Motor neuron (in vitro differentiated cells): ENCODE measurements around the gene SH3PXD2B. TPM values are rescaled to one million over a fixed set of nuclear protein-coding genes. Genes with fewer than 3 reads are reported as not detected.
"Not testable (repeated sequence)": the region's sequence is repeated elsewhere in the genome, so short reads cannot be mapped to it uniquely, and the experiment has no call there.

Experiments used
- ATAC-seq, 8 experiments: fragments of 200-7000 bp; cut with Tn5 transposase; replicated peaks in 6 of 8; 2 replicates each; pipeline ENCODE4 v1.8.0; 2021; ENCODE audit warnings: mild to moderate bottlenecking in 8 of 8, moderate library complexity in 8 of 8
- H3K27ac ChIP-seq, 2 donors: fragments of 250-450 bp; sonication (Bioruptor Pico); 2 replicates each; pipeline ENCODE4 v1.9.0; 2021; ENCODE audit warnings: antibody characterized with exemption in 2 of 2, mild to moderate bottlenecking in 2 of 2, moderate library complexity in 1 of 2
- H3K4me1 ChIP-seq, 2 donors: fragments of 250-450 bp; sonication (Bioruptor Pico); replicated peaks in 1 of 2; 2 replicates each; pipeline ENCODE4 v1.6.1; 2021; ENCODE audit warnings: antibody characterized with exemption in 2 of 2, mild to moderate bottlenecking in 2 of 2, moderate library complexity in 1 of 2
- H3K4me3 ChIP-seq, 5 donors: fragments of 250-450 bp; sonication (Bioruptor Pico); 2 replicates each; pipeline ENCODE4 v1.9.0; 2021; ENCODE audit warnings: antibody characterized with exemption in 5 of 5, mild to moderate bottlenecking in 5 of 5, moderate library complexity in 4 of 5
- WGBS, 10 experiments: fragments of 450-650 bp; shearing (Covaris generic); methylation state at CpG; one replicate each; pipeline ENCODE4 v1.0.0; 2022; 5-methylcytosine and 5-hydroxymethylcytosine counted together
- in situ Hi-C, 9 experiments: fragments of 400-800 bp; cut with MboI; loops; one replicate each; pipeline ENCODE4 v1.15.0; 2021; ENCODE audit warnings: low sequenced_read_pairs in 9 of 9, low pct_unique_long_range_greater_than_20kb in 2 of 9; ENCODE audit not compliant: unreplicated experiment in 9 of 9
- total RNA-seq, 8 experiments: library from RNA; unstranded; fragments of 300-600 nt; gene quantifications; 2 replicates each; pipeline versions ENCODE4 v1.2.3 to v1.2.4, GENCODE V29; 2022

Gene SH3PXD2B
- total RNA-seq, 8 experiments from 2014 or later: 18.0 to 35.7 (median 24.3) TPM

DNA sequence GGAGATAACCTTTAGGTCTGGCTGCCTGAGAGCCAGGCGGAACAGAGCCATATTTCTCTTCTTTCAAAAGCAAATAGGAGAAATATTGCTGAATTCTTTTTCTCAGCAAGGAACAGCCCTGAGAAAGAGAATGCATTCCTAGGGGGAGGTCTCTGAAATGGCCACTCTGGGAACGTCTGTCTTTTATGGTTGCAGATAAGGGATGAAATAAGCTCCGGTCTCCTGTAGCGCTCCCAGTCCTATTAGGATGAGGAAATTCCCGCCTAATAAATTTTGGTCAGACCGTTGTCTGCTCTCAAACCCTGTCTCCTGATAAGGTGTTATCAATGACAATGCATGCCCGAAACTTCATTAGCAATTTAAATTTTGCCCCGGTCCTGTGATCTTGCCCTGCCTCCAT is 57.3 kb downstream of the SH3PXD2B start:
- ATAC-seq, H3K4me3 ChIP-seq, in situ Hi-C loops, H3K27ac ChIP-seq: not testable (repeated sequence)
- WGBS, 10 experiments: 80 to 97% (median 83%) methylated on average over 1 to 7 of the region's 8 CpGs; no CpG with 5 or more reads in 1 of the 10 experiments
- H3K4me1 ChIP-seq: peaks cover 5 to 24% of the 10 kb centered on the region in 2 donors

DNA sequence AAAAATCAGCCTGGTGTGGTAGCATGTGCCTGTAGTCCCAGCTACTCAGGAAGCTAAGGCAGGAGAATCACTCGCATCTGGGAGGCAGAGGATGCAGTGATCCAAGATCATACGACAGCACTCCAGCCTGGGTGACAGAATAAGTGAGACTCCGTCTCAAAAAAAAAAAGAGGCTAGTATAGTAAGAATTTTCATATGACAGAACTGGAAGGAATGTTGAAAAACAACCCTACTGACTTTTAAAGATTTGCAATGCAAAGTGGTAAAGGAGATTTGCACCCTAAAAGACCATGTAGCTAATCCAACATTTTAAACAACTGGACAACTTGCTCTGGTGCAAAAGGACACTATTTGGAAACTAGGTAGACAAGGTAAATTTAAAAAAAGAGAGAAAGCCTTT is 58.1 kb downstream of the SH3PXD2B start:
- no peak overlapping the region for H3K4me3 ChIP-seq
- 57 to 100% (median 94%) methylated on average over 1 to 3 of the region's 3 CpGs; no CpG with 5 or more reads in 2 of the 10 experiments for WGBS, 10 experiments
- H3K4me1 ChIP-seq: peaks cover 0 to 17% of the 10 kb centered on the region in 2 donors
- peak in 2 of 8 experiments; percentile 38 to 50 for ATAC-seq
- no peak overlapping the region for H3K27ac ChIP-seq
- in situ Hi-C loops: no loop called here

DNA sequence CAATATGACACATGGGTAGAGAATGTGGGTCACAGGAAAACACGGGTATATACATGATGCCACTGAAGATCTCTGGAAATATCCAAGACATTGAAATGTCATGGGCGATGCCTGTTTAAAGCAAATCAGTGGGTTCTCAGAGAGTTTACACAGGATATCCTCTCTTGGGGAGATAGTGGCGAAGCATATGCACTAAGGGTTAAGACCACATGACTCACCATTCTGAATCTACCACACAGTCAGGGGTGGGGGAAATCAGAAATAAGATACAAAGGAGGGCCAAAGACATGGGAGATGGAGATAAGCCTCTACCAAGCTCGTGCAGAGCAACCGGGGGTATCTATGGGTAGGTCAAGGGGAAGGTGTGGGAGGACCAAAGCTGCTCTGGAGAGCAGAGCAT is 58.8 kb downstream of the SH3PXD2B start:
- no peak for ATAC-seq
- 0 to 100% (median 90%) methylated on average over 1 to 4 of the region's 5 CpGs; no CpG with 5 or more reads in 4 of the 10 experiments for WGBS, 10 experiments

DNA sequence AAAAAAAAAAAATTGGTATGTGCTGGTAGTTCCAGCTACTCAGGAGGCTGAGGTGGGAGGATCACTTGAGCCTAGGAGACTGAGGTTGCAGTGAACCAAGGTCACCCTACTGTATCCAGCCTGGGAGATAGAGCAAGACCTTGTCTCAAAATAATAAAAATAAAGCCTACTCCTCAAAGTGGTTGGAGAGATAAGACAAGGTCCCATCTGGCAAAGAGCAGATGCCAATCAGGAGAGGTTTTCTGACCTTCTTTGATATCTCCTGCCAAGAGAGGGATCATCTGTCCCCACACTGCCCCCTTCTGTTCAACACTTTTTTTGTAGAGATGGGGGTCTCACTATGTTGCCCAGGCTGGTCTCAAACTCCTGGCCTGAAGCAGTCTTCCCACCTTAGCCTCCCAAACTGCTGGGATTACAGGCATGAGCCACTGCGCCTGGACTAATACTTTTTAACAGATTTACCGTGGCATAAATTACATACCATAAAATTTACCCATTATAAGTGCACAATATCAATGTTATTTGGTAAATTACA is 64.7 kb downstream of the SH3PXD2B start:
- no peak for ATAC-seq
- in situ Hi-C loops: no loop called here
- no peak overlapping the region for H3K27ac ChIP-seq
- H3K4me3 ChIP-seq: no peak overlapping the region
- 50 to 100% (median 88%) methylated on average over 1 to 2 of the region's 2 CpGs; no CpG with 5 or more reads in 4 of the 10 experiments for WGBS, 10 experiments
- H3K4me1 ChIP-seq: no peaks in the 10 kb centered on the region

More for the DNA sequence above, 58.8 kb downstream of the SH3PXD2B start:
- H3K27ac ChIP-seq: no peak overlapping the region
- in situ Hi-C loops: no loop called here
- H3K4me3 ChIP-seq: no peak overlapping the region
- H3K4me1 ChIP-seq: peaks cover 0 to 9% of the 10 kb centered on the region in 2 donors

DNA sequence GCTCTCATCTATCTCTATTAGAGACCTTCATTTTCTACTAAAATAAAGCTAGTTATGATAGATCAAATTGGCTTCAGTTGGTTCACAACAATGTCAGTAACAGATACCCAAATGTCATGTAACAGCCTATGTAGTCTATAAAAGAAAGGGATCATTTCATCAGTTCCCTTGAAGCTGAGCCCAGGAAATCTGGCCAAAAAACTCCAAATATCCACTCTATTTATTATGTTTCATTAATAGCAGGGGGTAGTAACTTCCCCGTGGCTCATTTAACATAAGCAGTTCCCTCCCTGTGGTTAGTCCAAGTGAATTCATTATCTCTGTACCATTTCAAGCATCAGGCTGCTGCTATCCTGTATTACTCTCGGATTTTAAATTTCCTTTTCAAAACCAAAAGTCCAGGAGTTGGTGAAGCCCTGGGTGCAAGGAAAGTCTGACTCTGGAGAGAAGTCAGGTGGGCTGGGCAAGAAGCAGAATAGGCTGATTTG is 66.0 kb downstream of the SH3PXD2B start:
- WGBS, 10 experiments: 38 to 100% (median 75%) methylated on average over 1 to 2 of the region's 2 CpGs; no CpG with 5 or more reads in 4 of the 10 experiments
- peak in 2 of 8 experiments; percentile 48 to 80 for ATAC-seq
- H3K27ac ChIP-seq: no peak overlapping the region
- H3K4me1 ChIP-seq: no peaks in the 10 kb centered on the region
- no peak overlapping the region for H3K4me3 ChIP-seq
- in situ Hi-C loops: no loop called here

DNA sequence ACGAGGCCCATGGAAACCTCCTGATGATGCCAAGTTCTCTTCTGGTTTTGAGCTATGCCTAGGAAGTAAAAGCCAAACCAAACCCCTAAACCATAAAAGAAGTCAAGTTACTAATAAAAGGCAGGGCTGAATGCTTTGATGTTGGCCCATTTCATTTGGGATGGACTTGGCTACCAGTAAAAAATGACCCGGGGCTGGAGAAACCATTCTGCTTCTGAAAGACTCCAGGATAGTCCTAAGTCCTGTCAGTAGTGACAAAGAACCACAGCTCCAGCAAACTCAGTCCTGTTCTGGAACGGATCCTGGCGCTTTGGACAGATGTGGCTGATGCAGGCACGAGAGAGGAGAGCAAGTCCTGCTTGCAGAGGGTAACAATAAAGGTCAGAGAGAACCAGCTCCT is 68.6 kb downstream of the SH3PXD2B start:
- Histone ChIP-seq H3K27ac (no peak overlapping the region), H3K4me3 (no peak overlapping the region), H3K4me1 (no peaks in the 10 kb centered on the region)
- WGBS, 10 experiments: 40 to 100% (median 92%) methylated on average over 2 to 4 of the region's 5 CpGs; no CpG with 5 or more reads in 6 of the 10 experiments
- no peak for ATAC-seq
- in situ Hi-C loops: no loop called here

DNA sequence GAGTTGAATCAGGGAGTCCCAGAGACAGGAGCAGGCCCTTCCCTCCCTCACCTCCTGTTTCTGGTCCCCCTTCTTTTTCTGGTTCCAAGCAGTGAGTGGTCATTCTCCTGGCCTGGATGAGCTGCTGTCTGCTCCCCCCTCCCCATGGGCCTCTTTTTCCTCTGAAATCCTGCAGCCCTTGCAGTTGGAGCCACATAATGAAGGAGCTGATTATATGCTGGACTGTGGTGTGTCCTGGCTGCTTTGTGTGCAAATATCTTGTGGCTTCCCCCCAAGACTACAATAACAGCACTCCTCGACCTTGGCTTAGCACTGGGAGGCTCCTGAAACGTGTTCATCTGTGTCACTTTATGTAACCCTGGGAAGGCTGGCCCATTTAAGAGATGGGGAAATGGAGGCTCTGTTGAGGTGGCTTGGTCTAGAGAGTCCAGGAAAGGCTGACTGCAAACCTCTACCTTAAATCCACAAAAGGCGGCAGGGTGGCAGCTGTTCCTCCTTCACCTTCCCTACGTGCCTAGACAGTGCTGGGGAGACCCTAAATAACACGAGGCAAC is 69.2 kb downstream of the SH3PXD2B start:
- Histone ChIP-seq H3K4me3 (no peak overlapping the region), H3K4me1 (no peaks in the 10 kb centered on the region), H3K27ac (no peak overlapping the region)
- in situ Hi-C loops: no loop called here
- ATAC-seq: no peak
- 80 to 100% (median 100%) methylated on average over 1 to 2 of the region's 5 CpGs; no CpG with 5 or more reads in 6 of the 10 experiments for WGBS, 10 experiments

DNA sequence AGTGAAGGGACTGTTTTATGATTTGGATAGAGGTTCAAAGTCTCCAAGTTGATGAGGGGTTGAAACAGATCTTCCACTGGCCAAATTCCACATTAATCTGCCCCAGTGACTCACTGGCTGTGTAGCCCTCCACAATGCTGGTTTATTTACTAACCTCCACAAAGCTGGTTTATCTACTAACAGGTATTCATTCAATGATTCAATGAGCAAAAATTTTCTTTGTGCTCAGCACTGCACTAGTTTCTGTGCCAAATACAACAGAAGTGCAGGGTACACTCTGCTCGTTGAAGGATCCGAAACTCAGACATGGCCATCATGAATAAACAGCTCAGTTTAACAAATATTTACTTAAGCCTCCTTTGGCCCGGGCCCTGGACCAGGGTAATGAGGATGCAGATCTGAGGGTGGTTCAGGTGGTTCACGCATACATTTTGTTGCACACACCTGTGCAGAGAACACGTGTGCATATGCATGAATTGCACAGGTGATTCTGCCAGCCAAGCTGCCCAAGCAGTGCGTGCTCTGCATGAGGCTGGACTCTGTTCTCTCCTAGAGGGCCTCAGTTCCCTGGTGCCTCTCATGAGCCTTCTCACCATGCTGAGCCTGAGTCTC is 71.0 kb downstream of the SH3PXD2B start:
- peak in 4 of 8 experiments; percentile 26 to 78 (median 54) for ATAC-seq
- Histone ChIP-seq H3K4me3 (no peak overlapping the region), H3K27ac (no peak overlapping the region), H3K4me1 (no peaks in the 10 kb centered on the region)
- 50 to 100% (median 80%) methylated on average over 1 to 5 of the region's 6 CpGs; no CpG with 5 or more reads in 1 of the 10 experiments for WGBS, 10 experiments
- in situ Hi-C loops: no loop called here

DNA sequence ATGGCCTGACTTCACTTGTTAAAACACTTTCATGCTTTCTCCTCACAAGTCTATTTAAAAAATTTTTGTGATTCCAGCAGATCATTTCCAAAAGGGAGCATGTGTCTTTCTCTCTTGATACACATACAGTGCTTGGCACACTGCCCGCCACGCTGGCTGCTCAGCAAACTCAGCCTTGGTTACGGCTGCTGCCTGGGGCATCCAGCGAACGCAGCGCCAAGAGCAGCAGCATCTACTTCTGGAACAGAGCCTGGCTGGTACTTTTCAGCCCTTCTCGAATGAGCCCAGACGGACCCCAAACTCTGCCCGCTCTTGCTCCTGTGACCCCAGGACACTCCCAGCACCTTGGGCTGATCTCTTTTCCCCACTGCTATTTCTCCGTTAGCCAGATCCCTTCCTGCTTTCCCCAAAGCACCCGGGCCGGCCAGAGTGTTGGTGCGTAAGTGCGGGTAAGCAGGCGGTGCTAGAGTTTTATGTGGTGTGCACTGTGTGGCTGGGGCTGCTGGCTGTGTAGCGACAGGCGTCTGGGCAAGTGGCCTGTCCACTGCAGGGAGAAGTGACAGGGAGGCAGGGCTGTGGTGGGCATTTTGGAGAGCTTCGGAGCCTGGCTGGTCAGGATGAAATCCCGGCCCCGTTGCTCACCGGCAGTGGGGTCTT is 73.2 kb downstream of the SH3PXD2B start:
- Histone ChIP-seq H3K4me1 (no peaks in the 10 kb centered on the region), H3K27ac (no peak overlapping the region), H3K4me3 (no peak overlapping the region)
- in situ Hi-C loops: no loop called here
- 0 to 100% (median 87%) methylated on average over 1 to 7 of the region's 21 CpGs; no CpG with 5 or more reads in 2 of the 10 experiments for WGBS, 10 experiments
- peak in 4 of 8 experiments; percentile 31 to 74 (median 48) for ATAC-seq

DNA sequence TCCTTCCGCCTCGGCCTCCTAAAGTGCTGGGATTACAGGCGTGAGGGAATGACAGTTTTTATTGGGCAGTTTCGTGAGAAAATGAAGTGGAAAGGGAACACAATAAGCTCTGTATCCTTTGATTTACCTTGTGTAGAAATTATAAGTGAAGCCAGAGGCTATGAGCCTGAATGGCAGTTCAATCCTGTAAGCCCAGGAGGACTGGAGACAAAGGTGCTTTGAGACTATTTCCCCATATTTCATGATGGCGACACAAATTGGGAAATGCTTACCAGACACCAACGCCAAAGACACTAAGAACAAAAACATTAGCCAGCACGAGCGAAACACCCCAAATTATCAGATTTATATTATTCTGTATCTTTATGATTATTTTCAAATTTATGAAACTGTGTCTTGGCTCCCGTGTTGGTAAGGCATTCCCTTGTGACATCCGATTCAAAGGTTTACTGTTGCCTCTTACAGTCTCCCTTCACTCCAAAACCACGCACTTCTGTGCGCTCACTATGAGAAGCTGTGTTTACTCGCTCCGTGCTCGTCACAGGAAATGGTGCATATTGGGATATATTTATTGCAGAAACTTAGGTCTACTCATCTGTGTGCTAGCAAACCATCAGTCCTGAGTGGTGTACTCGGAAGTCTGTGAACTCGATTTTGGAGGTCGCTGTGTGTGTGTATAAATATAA is 73.9 kb downstream of the SH3PXD2B start:
- Histone ChIP-seq H3K27ac (no peak overlapping the region), H3K4me1 (no peaks in the 10 kb centered on the region), H3K4me3 (no peak overlapping the region)
- 58 to 96% (median 89%) methylated on average over 4 to 14 of the region's 18 CpGs; no CpG with 5 or more reads in 1 of the 10 experiments for WGBS, 10 experiments
- ATAC-seq: peak in 2 of 8 experiments; percentile 6 to 44
- in situ Hi-C loops: no loop called here

DNA sequence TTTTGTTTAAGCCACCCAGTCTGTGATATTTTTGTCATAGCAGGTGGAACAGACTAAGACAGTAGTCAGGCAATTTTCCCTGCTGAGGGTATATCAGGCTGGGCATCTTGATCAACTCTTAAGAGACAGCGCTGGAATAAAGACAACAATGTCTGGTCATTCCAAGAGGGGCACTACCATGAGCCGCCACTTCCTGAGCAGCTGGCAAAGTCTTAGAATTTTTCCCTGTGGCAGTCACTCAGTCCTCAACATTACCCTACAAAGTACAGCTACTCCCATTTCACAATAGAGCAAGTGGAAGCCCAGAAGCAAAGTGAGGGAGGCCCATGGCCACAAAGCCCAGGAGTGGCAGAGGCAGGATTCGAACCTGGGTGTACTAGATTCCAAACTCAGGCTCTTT is 74.8 kb downstream of the SH3PXD2B start:
- H3K4me1 ChIP-seq: no peaks in the 10 kb centered on the region
- no peak overlapping the region for H3K27ac ChIP-seq
- no peak for ATAC-seq
- in situ Hi-C loops: no loop called here
- WGBS, 10 experiments: 42 to 100% (median 46%) methylated on average over 2 to 3 of the region's 3 CpGs; no CpG with 5 or more reads in 6 of the 10 experiments
- H3K4me3 ChIP-seq: no peak overlapping the region

DNA sequence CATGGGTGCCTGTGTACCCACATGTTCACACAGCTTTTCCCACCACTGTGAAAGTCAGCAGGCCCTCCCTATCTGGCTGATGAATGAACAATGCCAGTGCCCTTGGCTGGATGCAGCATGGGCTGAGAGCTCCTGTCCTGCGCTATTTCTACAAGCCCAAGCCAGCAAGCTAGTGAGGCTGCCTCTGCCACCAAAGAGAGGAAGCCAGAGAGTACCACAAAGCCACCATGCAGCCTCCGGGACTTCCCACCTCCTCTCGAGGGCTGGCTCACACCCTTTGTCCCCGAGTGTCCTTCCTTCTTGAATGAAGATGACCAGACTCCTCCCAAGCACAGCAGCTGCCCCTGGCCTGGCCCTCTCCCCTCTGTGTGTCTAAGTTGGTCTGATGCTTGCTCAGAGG is 76.5 kb downstream of the SH3PXD2B start:
- Histone ChIP-seq H3K27ac (no peak overlapping the region), H3K4me1 (no peaks in the 10 kb centered on the region), H3K4me3 (no peak overlapping the region)
- in situ Hi-C loops: no loop called here
- WGBS, 10 experiments: 79 to 100% (median 93%) methylated on average over 1 to 4 of the region's 4 CpGs; no CpG with 5 or more reads in 6 of the 10 experiments
- ATAC-seq: no peak
